HepG2 (cell line): ENCODE results near the gene LRIG3. TPM values are rescaled to one million over a fixed set of nuclear protein-coding genes. Genes with fewer than 3 reads are reported as not detected.

Source experiments
- ATAC-seq: fragments of 200-7000 bp; cut with Tn5 transposase; 3 replicates; pipeline ENCODE4 v1.9.1; 2020; ENCODE audit warnings: mild to moderate bottlenecking, moderate library complexity
- BruUV-seq: library from RNA; stranded (reverse); fragments of 400-500 nt; replicated peaks from 2 replicates; lab custom pipeline; 2021; lab: Mats Ljungman, UMichigan
- CTCF ChIA-PET: fragments of 300-600 bp; formaldehyde crosslinking; extraction: SDS; loops from one replicate; lab custom pipeline; 2021; ENCODE audit warnings: low total read pairs, inconsistent platforms, low intra/inter-chr PET ratio; lab: Yijun Ruan, JAX
- POLR2A ChIA-PET: fragments of 350-600 bp; sonication (Branson Sonifier 250); formaldehyde crosslinking; loops from one replicate; lab custom pipeline; 2020; ENCODE audit warnings: antibody characterized with exemption, inconsistent platforms; lab: Yijun Ruan, JAX
- DNase-seq: peaks from one replicate; pipeline ENCODE4 v3.0.0-alpha.2; 2015; ENCODE audit warnings: low spot score
- FAIRE-seq: peaks from 3 replicates; lab custom pipeline; 2011; peaks lifted over from hg19 to GRCh38; lab: Jason Lieb, UNC
- H2AFZ ChIP-seq: one replicate; pipeline ENCODE4 v1.6.1; 2011; ENCODE audit warnings: low read length, inconsistent platforms
- H3K27ac ChIP-seq: fragments of 300-600 bp; 3 replicates; pipeline ENCODE4 v1.8.0; 2011; ENCODE audit warnings: mixed run types, mild to moderate bottlenecking, mixed read lengths, low read length, inconsistent platforms; ENCODE audit not compliant: insufficient read depth; ENCODE audit errors: extremely low read length
- H3K27me3 ChIP-seq, 2 experiments: fragments of 200-600 bp in 1 of 2; 2 replicates in 1 of 2; 3 replicates in 1 of 2; pipeline versions ENCODE4 v1.6.0 to v1.8.0; 2011; ENCODE audit warnings: low read length in 2 of 2, mild to moderate bottlenecking in 2 of 2, moderate library complexity in 2 of 2, inconsistent platforms in 1 of 2; ENCODE audit not compliant: insufficient read depth in 2 of 2, control insufficient read depth in 1 of 2
- H3K36me3 ChIP-seq, 2 experiments: fragments of 200-600 bp in 1 of 2; replicated peaks in 1 of 2; 2 replicates in 1 of 2; 3 replicates in 1 of 2; pipeline versions ENCODE4 v1.5.1 to v1.8.0; 2011; ENCODE audit warnings: low read length in 2 of 2, inconsistent platforms in 1 of 2; ENCODE audit not compliant: insufficient read depth in 2 of 2, control insufficient read depth in 1 of 2
- H3K4me1 ChIP-seq: 2 replicates; pipeline ENCODE4 v1.5.1; 2012; ENCODE audit warnings: low read length, inconsistent platforms; ENCODE audit not compliant: insufficient read depth
- H3K4me2 ChIP-seq: 2 replicates; pipeline ENCODE4 v1.6.0; 2011; ENCODE audit warnings: low read depth, low read length, inconsistent platforms
- H3K4me3 ChIP-seq, 3 experiments: fragments of 200-600 bp in 1 of 3; sonication (generic), shearing (Covaris generic) in 1 of 3; replicated peaks in 1 of 3; 2 replicates each; pipeline ENCODE4 v1.5.1; 2011 to 2016; ENCODE audit warnings: low read length in 3 of 3, inconsistent platforms in 2 of 3, low read depth in 2 of 3, mild to moderate bottlenecking in 2 of 3, control low read depth in 1 of 3, mixed read lengths in 1 of 3; ENCODE audit not compliant: insufficient read depth in 1 of 3
- H3K79me2 ChIP-seq: one replicate; pipeline ENCODE4 v1.6.1; 2011; ENCODE audit warnings: low read length, inconsistent platforms; ENCODE audit not compliant: insufficient read depth
- H3K9ac ChIP-seq: 2 replicates; pipeline ENCODE4 v1.6.0; 2011; ENCODE audit warnings: mild to moderate bottlenecking, low read depth, low read length, inconsistent platforms; ENCODE audit not compliant: insufficient read depth
- H3K9me3 ChIP-seq: 2 replicates; pipeline ENCODE4 v1.5.1; 2012; ENCODE audit warnings: mild to moderate bottlenecking, low read length
- H4K20me1 ChIP-seq: 2 replicates; pipeline ENCODE4 v1.6.0; 2011; ENCODE audit warnings: inconsistent platforms, mild to moderate bottlenecking, low read length, moderate library complexity; ENCODE audit not compliant: insufficient read depth
- DBP ChIP-seq: sonication (generic); formaldehyde crosslinking; IDR thresholded peaks from 2 replicates; pipeline ENCODE4 v1.4.0; 2020; ENCODE audit warnings: missing genetic modification reagents; ENCODE audit errors: not compliant biosample characterization
- HMGXB3 ChIP-seq: sonication (generic); formaldehyde crosslinking; IDR thresholded peaks from 2 replicates; pipeline ENCODE4 v1.4.0; 2020; ENCODE audit warnings: missing genetic modification reagents, borderline replicate concordance
- KAT8 ChIP-seq: IDR thresholded peaks from 2 replicates; pipeline ENCODE4 v1.6.1; 2016; ENCODE audit warnings: missing genetic modification reagents, missing compliant biosample characterization
- PLRG1 ChIP-seq: fragments of 450-650 bp; conservative IDR thresholded peaks from 2 replicates; pipeline ENCODE4 v1.6.1; 2016
- POLR2AphosphoS2 ChIP-seq: IDR thresholded peaks from 2 replicates; pipeline ENCODE4 v1.6.1; 2011; ENCODE audit warnings: low read depth, low read length, improper control_type of control experiment
- TFE3 ChIP-seq: IDR thresholded peaks from 2 replicates; pipeline ENCODE4 v1.6.1; 2016
- ZNF737 ChIP-seq: sonication (generic); formaldehyde crosslinking; IDR thresholded peaks from 2 replicates; pipeline ENCODE4 v1.5.0; 2020; ENCODE audit warnings: missing genetic modification reagents, mild to moderate bottlenecking, borderline replicate concordance
- WGBS: methylation state at CpG from one replicate; pipeline ENCODE4 v1.1.6; 2017; ENCODE audit warnings: low lambda C conversion rate; 5-methylcytosine and 5-hydroxymethylcytosine counted together
- in situ Hi-C: cut with HindIII; loops from 2 replicates; pipeline ENCODE4 v1.10.0; 2017; ENCODE audit warnings: low pct_unique_long_range_greater_than_20kb; ENCODE audit not compliant: extremely low pct_ligation_motif_present
- intact Hi-C: fragments of 100-400 bp; cut with micrococcal nuclease; formaldehyde crosslinking; loops from one replicate; pipeline ENCODE4 v1.10.0; 2022; ENCODE audit not compliant: unreplicated experiment
- polyA plus RNA-seq, 8 experiments: library from polyadenylated mRNA; depleted of rRNA in 3 of 8; stranded (reverse) in 7 of 8; unstranded in 1 of 8; fragments of >200 nt; fragmentation: Illumina TruSeq in 4 of 8; extraction: Trizol in 4 of 8; gene quantifications; 2 replicates each; pipeline versions ENCODE4 v1.2.1 to v1.2.3, GENCODE V29; 2011 to 2016; ENCODE audit warnings: low read depth in 4 of 8, missing spikeins in 1 of 8, mixed read lengths in 1 of 8; ENCODE audit not compliant: insufficient read depth in 1 of 8
- total RNA-seq, 5 experiments: library from RNA; depleted of rRNA; stranded (reverse); fragments of >200 nt; fragmentation: Illumina TruSeq; extraction: Trizol; gene quantifications; 2 replicates each; pipeline ENCODE4 v1.2.3, GENCODE V29; 2016; ENCODE audit warnings: low read depth in 1 of 5

The LRIG3 gene
- total and polyA plus RNA-seq, 2 of the 13 experiments (the other 11 are each of a cell fraction or from before 2014, with no cell fraction given): 7.7 to 17.4 TPM

- FAIRE-seq (no peak), ATAC-seq (no peak)
- intact Hi-C loops: no loop called here
Observed at GRCh38 chr12:58967561-58967960, 47.3 kb upstream of the LRIG3 start.

More at GRCh38 chr12:58967561-58967960, 47.3 kb upstream of the LRIG3 start:
- H3K27ac ChIP-seq: no peak overlapping the region
- H3K27me3 ChIP-seq: no peaks in the 10 kb centered on the region
- H4K20me1 ChIP-seq: no peaks in the 10 kb centered on the region
- H3K4me3 ChIP-seq: no peak overlapping the region
- TF ChIP-seq DBP (CRISPR knock-in tag) (no peak), POLR2AphosphoS2 (no peak), ZNF737 (no peak), HMGXB3 (CRISPR knock-in tag) (no peak), PLRG1 (no peak), TFE3 (CRISPR knock-in tag) (no peak), KAT8 (CRISPR knock-in tag) (no peak)
- ChIA-PET POLR2A (no interaction called here), CTCF (no interaction called here)
- WGBS: 56% methylated on average over 4 of the region's 4 CpGs
- H2AFZ ChIP-seq: no peak overlapping the region
- no peak overlapping the region for H3K9ac ChIP-seq
- H3K9me3 ChIP-seq: no peaks in the 10 kb centered on the region
- no peak overlapping the region for H3K4me2 ChIP-seq
- no TSS peak for BruUV-seq
- DNase-seq: no peak
- H3K4me1 ChIP-seq: no peaks in the 10 kb centered on the region
- no peaks in the 10 kb centered on the region for H3K79me2 ChIP-seq
- in situ Hi-C loops: no loop called here
- H3K36me3 ChIP-seq: no peaks in the 10 kb centered on the region
